ENCODE results near the gene APOO. TPM values are rescaled to one million over a fixed set of nuclear protein-coding genes. Genes with fewer than 3 reads are reported as not detected.

APOO gene
- total and polyA plus RNA-seq, 9 donors = 14.9 to 18.7 (median 16.5) TPM

- peaks cover 24% of the 10 kb centered on the region for H3K27me3 ChIP-seq (ENCODE audit: control insufficient read depth, insufficient read depth, low read length)
- H3K4me1 ChIP-seq (ENCODE audit: control insufficient read depth, insufficient read depth, low read length) = no peaks in the 10 kb centered on the region
- H3K27ac ChIP-seq (ENCODE audit: low read length) = no peak overlapping the region
- H3K9me3 ChIP-seq (replicated peaks; ENCODE audit: control insufficient read depth, low read depth, low read length) = no peaks in the 10 kb centered on the region
- WGBS (ENCODE audit: insufficient coverage) = 55% methylated on average over 6 of the region's 6 CpGs
- no peak for DNase-seq
- H3K4me3 ChIP-seq (ENCODE audit: low read length) = no peak overlapping the region
- no peaks in the 10 kb centered on the region for H3K36me3 ChIP-seq (ENCODE audit: control insufficient read depth, insufficient read depth, low read length)
Measured at GRCh38 chrX:23822841-23823240, 84.9 kb downstream of the APOO start.

- H3K9me3 ChIP-seq (replicated peaks; ENCODE audit: control insufficient read depth, low read depth, low read length) = no peaks in the 10 kb centered on the region
- peaks cover 26% of the 10 kb centered on the region for H3K27me3 ChIP-seq (ENCODE audit: control insufficient read depth, insufficient read depth, low read length)
- DNase-seq = peak; percentile 61
- H3K27ac ChIP-seq (ENCODE audit: low read length) = no peak overlapping the region
- H3K4me3 ChIP-seq (ENCODE audit: low read length) = no peak overlapping the region
- WGBS (ENCODE audit: insufficient coverage) = no CpG with 5 or more reads among the region's 3 CpGs
- H3K36me3 ChIP-seq (ENCODE audit: control insufficient read depth, insufficient read depth, low read length) = no peaks in the 10 kb centered on the region
- no peaks in the 10 kb centered on the region for H3K4me1 ChIP-seq (ENCODE audit: control insufficient read depth, insufficient read depth, low read length)
Measured at GRCh38 chrX:23822397-23822796, 85.3 kb downstream of the APOO start.

- H3K4me3 ChIP-seq (ENCODE audit: low read length) = no peak overlapping the region
- H3K27me3 ChIP-seq (ENCODE audit: control insufficient read depth, insufficient read depth, low read length) = peaks cover 28% of the 10 kb centered on the region
- no CpG with 5 or more reads among the region's 2 CpGs for whole genome bisulfite sequencing (ENCODE audit: insufficient coverage)
- H3K4me1 ChIP-seq (ENCODE audit: control insufficient read depth, insufficient read depth, low read length) = no peaks in the 10 kb centered on the region
- no peak overlapping the region for H3K27ac ChIP-seq (ENCODE audit: low read length)
- H3K9me3 ChIP-seq (replicated peaks; ENCODE audit: control insufficient read depth, low read depth, low read length) = no peaks in the 10 kb centered on the region
- no peaks in the 10 kb centered on the region for H3K36me3 ChIP-seq (ENCODE audit: control insufficient read depth, insufficient read depth, low read length)
- no peak for DNase-seq
Measured at GRCh38 chrX:23821847-23822246, 85.9 kb downstream of the APOO start.

GRCh38 chrX:23820235-23820782 is 87.4 kb downstream of the APOO start:
- Histone ChIP-seq H3K27me3 (ENCODE audit: control insufficient read depth, insufficient read depth, low read length) (peaks cover 28% of the 10 kb centered on the region), H3K9me3 (replicated peaks; ENCODE audit: control insufficient read depth, low read depth, low read length) (no peaks in the 10 kb centered on the region), H3K27ac (ENCODE audit: low read length) (no peak overlapping the region), H3K4me3 (ENCODE audit: low read length) (no peak overlapping the region), H3K36me3 (ENCODE audit: control insufficient read depth, insufficient read depth, low read length) (no peaks in the 10 kb centered on the region), H3K4me1 (ENCODE audit: control insufficient read depth, insufficient read depth, low read length) (no peaks in the 10 kb centered on the region)
- DNase-seq = no peak
- 66% methylated on average over 2 of the region's 6 CpGs for WGBS (ENCODE audit: insufficient coverage)

GRCh38 chrX:23819385-23820234 is 88.1 kb downstream of the APOO start:
- 82% methylated on average over 5 of the region's 10 CpGs for WGBS (ENCODE audit: insufficient coverage)
- no peak for DNase-seq
- Histone ChIP-seq H3K9me3 (replicated peaks; ENCODE audit: control insufficient read depth, low read depth, low read length) (no peaks in the 10 kb centered on the region), H3K4me1 (ENCODE audit: control insufficient read depth, insufficient read depth, low read length) (no peaks in the 10 kb centered on the region), H3K27me3 (ENCODE audit: control insufficient read depth, insufficient read depth, low read length) (peaks cover 28% of the 10 kb centered on the region), H3K27ac (ENCODE audit: low read length) (no peak overlapping the region), H3K36me3 (ENCODE audit: control insufficient read depth, insufficient read depth, low read length) (no peaks in the 10 kb centered on the region), H3K4me3 (ENCODE audit: low read length) (no peak overlapping the region)

- Histone ChIP-seq H3K27ac (ENCODE audit: low read length) (no peak overlapping the region), H3K27me3 (ENCODE audit: control insufficient read depth, insufficient read depth, low read length) (peaks cover 28% of the 10 kb centered on the region), H3K4me1 (ENCODE audit: control insufficient read depth, insufficient read depth, low read length) (no peaks in the 10 kb centered on the region), H3K4me3 (ENCODE audit: low read length) (no peak overlapping the region), H3K36me3 (ENCODE audit: control insufficient read depth, insufficient read depth, low read length) (no peaks in the 10 kb centered on the region), H3K9me3 (replicated peaks; ENCODE audit: control insufficient read depth, low read depth, low read length) (peaks cover 5% of the 10 kb centered on the region)
- WGBS (ENCODE audit: insufficient coverage) = 75% methylated on average over 1 of the region's 3 CpGs
- no peak for DNase-seq
Measured at GRCh38 chrX:23817979-23818336, 89.8 kb downstream of the APOO start.

- H3K9me3 ChIP-seq (replicated peaks; ENCODE audit: control insufficient read depth, low read depth, low read length) = peaks cover 5% of the 10 kb centered on the region
- H3K4me3 ChIP-seq (ENCODE audit: low read length) = no peak overlapping the region
- H3K27ac ChIP-seq (ENCODE audit: low read length) = no peak overlapping the region
- WGBS (ENCODE audit: insufficient coverage) = 33% methylated on average over 2 of the region's 4 CpGs
- no peak for DNase-seq
- H3K27me3 ChIP-seq (ENCODE audit: control insufficient read depth, insufficient read depth, low read length) = peaks cover 25% of the 10 kb centered on the region
- no peaks in the 10 kb centered on the region for H3K4me1 ChIP-seq (ENCODE audit: control insufficient read depth, insufficient read depth, low read length)
- no peaks in the 10 kb centered on the region for H3K36me3 ChIP-seq (ENCODE audit: control insufficient read depth, insufficient read depth, low read length)
Measured at GRCh38 chrX:23816179-23816578, 91.6 kb downstream of the APOO start.

GRCh38 chrX:23815376-23815775 is 92.4 kb downstream of the APOO start:
- Histone ChIP-seq H3K4me1 (ENCODE audit: control insufficient read depth, insufficient read depth, low read length) (no peaks in the 10 kb centered on the region), H3K27me3 (ENCODE audit: control insufficient read depth, insufficient read depth, low read length) (peaks cover 21% of the 10 kb centered on the region), H3K27ac (ENCODE audit: low read length) (no peak overlapping the region), H3K36me3 (ENCODE audit: control insufficient read depth, insufficient read depth, low read length) (no peaks in the 10 kb centered on the region), H3K4me3 (ENCODE audit: low read length) (no peak overlapping the region), H3K9me3 (replicated peaks; ENCODE audit: control insufficient read depth, low read depth, low read length) (peaks cover 5% of the 10 kb centered on the region)
- 88% methylated on average over 6 of the region's 7 CpGs for WGBS (ENCODE audit: insufficient coverage)
- DNase-seq = no peak

GRCh38 chrX:23813808-23814207 is 93.9 kb downstream of the APOO start:
- Histone ChIP-seq H3K9me3 (replicated peaks; ENCODE audit: control insufficient read depth, low read depth, low read length) (peaks cover 5% of the 10 kb centered on the region), H3K27ac (ENCODE audit: low read length) (no peak overlapping the region), H3K4me3 (ENCODE audit: low read length) (no peak overlapping the region), H3K4me1 (ENCODE audit: control insufficient read depth, insufficient read depth, low read length) (no peaks in the 10 kb centered on the region), H3K36me3 (ENCODE audit: control insufficient read depth, insufficient read depth, low read length) (no peaks in the 10 kb centered on the region), H3K27me3 (ENCODE audit: control insufficient read depth, insufficient read depth, low read length) (peaks cover 16% of the 10 kb centered on the region)
- DNase-seq = no peak
- no CpG with 5 or more reads among the region's 1 CpG for WGBS (ENCODE audit: insufficient coverage)

GRCh38 chrX:23811656-23812055 is 96.1 kb downstream of the APOO start:
- no peak overlapping the region for H3K27ac ChIP-seq (ENCODE audit: low read length)

More at GRCh38 chrX:23811656-23812055, 96.1 kb downstream of the APOO start:
- Histone ChIP-seq H3K4me3 (ENCODE audit: low read length) (no peak overlapping the region), H3K4me1 (ENCODE audit: control insufficient read depth, insufficient read depth, low read length) (no peaks in the 10 kb centered on the region), H3K9me3 (replicated peaks; ENCODE audit: control insufficient read depth, low read depth, low read length) (peaks cover 5% of the 10 kb centered on the region), H3K27me3 (ENCODE audit: control insufficient read depth, insufficient read depth, low read length) (peaks cover 10% of the 10 kb centered on the region), H3K36me3 (ENCODE audit: control insufficient read depth, insufficient read depth, low read length) (no peaks in the 10 kb centered on the region)
- no CpG with 5 or more reads among the region's 6 CpGs for WGBS (ENCODE audit: insufficient coverage)
- DNase-seq = no peak

Data from muscle of leg (tissue), 11 donors.